Kidney (tissue), 14 donors: Measurements from ENCODE around the gene CRLF1. TPM values are rescaled to one million over a fixed set of nuclear protein-coding genes. Genes with fewer than 3 reads are reported as not detected.

Experiments used
- DNase-seq, 5 donors: peaks; one replicate each; pipeline ENCODE4 v3.0.0-alpha.2; 2013 to 2020
- FAIRE-seq: peaks from 2 replicates; lab custom pipeline; 2012; peaks lifted over from hg19 to GRCh38; lab: Jason Lieb, UNC
- H3K27ac ChIP-seq, 2 donors: one replicate each; pipeline ENCODE4 v1.7.0; 2013; ENCODE audit warnings: low read depth in 2 of 2, low read length in 2 of 2, inconsistent platforms in 1 of 2
- H3K27me3 ChIP-seq: one replicate; pipeline ENCODE4 v1.7.1; 2013; ENCODE audit warnings: low read length, inconsistent platforms; ENCODE audit not compliant: control insufficient read depth, insufficient read depth
- H3K36me3 ChIP-seq, 3 donors: one replicate each; pipeline versions ENCODE4 v1.7.0 to v1.7.1; 2013; ENCODE audit warnings: low read length in 3 of 3, control low read depth in 1 of 3, inconsistent platforms in 1 of 3; ENCODE audit not compliant: insufficient read depth in 3 of 3, control insufficient read depth in 2 of 3
- H3K4me1 ChIP-seq, 3 donors: one replicate each; pipeline versions ENCODE4 v1.7.0 to v1.7.1; 2013; ENCODE audit warnings: low read length in 3 of 3, inconsistent platforms in 1 of 3, low read depth in 1 of 3; ENCODE audit not compliant: control insufficient read depth in 2 of 3, insufficient read depth in 2 of 3
- H3K4me3 ChIP-seq, 3 donors: one replicate each; pipeline versions ENCODE4 v1.7.0 to v1.8.1; 2013; ENCODE audit warnings: low read length in 3 of 3, control low read depth in 1 of 3, inconsistent platforms in 1 of 3
- H3K9ac ChIP-seq, 3 donors: one replicate each; pipeline versions ENCODE4 v1.7.0 to v1.7.1; 2013; ENCODE audit warnings: low read length in 3 of 3, control low read depth in 1 of 3, inconsistent platforms in 1 of 3
- H3K9me3 ChIP-seq, 3 donors: one replicate each; pipeline versions ENCODE4 v1.7.0 to v1.7.1; 2013; ENCODE audit warnings: low read length in 3 of 3, control low read depth in 1 of 3, inconsistent platforms in 1 of 3; ENCODE audit not compliant: control insufficient read depth in 2 of 3, insufficient read depth in 1 of 3
- CTCF ChIP-seq: IDR thresholded peaks from 3 replicates; pipeline ENCODE4 v1.5.1; 2012; ENCODE audit warnings: mild to moderate bottlenecking, moderate library complexity, borderline replicate concordance; ENCODE audit not compliant: insufficient read depth; ENCODE audit errors: extremely low read depth
- intact Hi-C: fragments of 100-400 bp; cut with DNase I; formaldehyde crosslinking; loops from one replicate; pipeline ENCODE4 v1.11.1; 2022
- polyA plus RNA-seq: library from polyadenylated mRNA; stranded (reverse); fragments of 350-450 nt; fragmentation: Illumina TruSeq; extraction: RNeasy Lipid Tissue Mini Kit (QIAGEN cat#74804); gene quantifications from one replicate; pipeline ENCODE4 v1.2.3, GENCODE V29; 2014; ENCODE audit warnings: low read depth, low replicate concordance; ENCODE audit not compliant: insufficient read depth
- total RNA-seq: library from RNA; stranded (reverse); fragmentation: NEBNext Ultra II Directional; extraction: Animal tissue kit (Norgen Biotek cat#: 25700); gene quantifications from one replicate; pipeline ENCODE4 v1.2.1, GENCODE V29; 2021
- donor health status: control.
- donor health status: control.
- donor health status: control.
- donor health status: control.
- donor health status: control.
- donor health status: DM: yes; HTN: yes; CAD: no.
- donor health status: Normal renal cell carcinoma (clear cell type).

CRLF1 gene
- total and polyA plus RNA-seq, 2 donors from 2014 or later, result 6.6 to 28.9 TPM

DNA sequence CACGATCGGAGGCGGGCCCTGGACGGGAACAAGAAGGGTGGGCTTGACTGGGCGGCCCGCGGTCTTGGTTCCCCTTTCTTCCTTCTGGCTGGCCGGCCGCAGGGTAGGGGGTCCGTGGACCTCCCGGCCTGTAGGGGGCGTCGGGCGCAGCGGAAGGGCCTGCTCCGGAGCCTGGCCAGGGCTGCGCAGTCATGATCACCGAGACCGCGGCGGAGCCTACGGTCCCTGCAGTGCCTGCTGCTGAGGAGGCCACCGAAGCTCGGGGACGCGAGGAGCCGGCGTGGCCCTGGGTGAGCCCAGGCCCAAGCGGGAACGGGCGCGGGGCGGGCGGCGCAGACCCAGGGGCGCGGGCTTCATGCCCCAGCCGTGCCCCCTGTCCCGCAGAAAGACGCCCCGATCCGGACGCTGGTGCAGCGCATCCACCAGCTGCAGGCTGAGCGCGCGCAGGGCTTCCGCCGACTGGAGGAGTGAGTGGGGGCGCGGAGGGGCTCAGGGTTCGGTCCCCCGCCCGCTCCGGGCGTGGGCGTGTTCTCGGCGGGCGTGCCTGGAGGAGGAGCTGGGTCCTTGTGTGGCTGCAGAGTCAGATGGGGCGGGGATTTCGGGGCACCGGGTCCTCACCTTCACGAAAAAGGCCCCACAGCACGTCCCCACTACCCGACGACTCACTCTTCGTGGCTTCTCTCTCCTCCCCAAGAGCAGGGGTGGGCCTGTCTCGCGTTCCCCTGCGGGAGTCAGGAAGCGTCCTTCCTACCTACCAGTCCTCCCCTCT, 17.8 kb downstream of the CRLF1 start, which contains the start of gene REX1BD:
TSS of gene REX1BD (plus strand) at position 188 of the 769 bp plus-strand sequence. CDS start at position 192, 4 bp downstream.
- H3K9ac ChIP-seq, result peak within 1 kb of the TSS in 2 of 3 donors; percentile 4 to 78
- no peak for FAIRE-seq
- intact Hi-C loops, result no loop called here
- H3K4me3 ChIP-seq, result peak within 1 kb of the TSS; percentile 66 to 73 (median 71)
- H3K36me3 ChIP-seq, result peaks cover 0 to 3% (median 2%) of the 10 kb centered on the region in 3 donors
- H3K27ac ChIP-seq, result peak within 1 kb of the TSS; percentile 68 to 87
- DNase-seq, result peak; percentile 89 to 95 (median 91)
- peak; percentile 74 for TF ChIP-seq CTCF
- no peaks in the 10 kb centered on the region for H3K27me3 ChIP-seq
- peaks cover 0 to 16% (median 0%) of the 10 kb centered on the region in 3 donors for H3K4me1 ChIP-seq
- no peaks in the 10 kb centered on the region for H3K9me3 ChIP-seq

DNA sequence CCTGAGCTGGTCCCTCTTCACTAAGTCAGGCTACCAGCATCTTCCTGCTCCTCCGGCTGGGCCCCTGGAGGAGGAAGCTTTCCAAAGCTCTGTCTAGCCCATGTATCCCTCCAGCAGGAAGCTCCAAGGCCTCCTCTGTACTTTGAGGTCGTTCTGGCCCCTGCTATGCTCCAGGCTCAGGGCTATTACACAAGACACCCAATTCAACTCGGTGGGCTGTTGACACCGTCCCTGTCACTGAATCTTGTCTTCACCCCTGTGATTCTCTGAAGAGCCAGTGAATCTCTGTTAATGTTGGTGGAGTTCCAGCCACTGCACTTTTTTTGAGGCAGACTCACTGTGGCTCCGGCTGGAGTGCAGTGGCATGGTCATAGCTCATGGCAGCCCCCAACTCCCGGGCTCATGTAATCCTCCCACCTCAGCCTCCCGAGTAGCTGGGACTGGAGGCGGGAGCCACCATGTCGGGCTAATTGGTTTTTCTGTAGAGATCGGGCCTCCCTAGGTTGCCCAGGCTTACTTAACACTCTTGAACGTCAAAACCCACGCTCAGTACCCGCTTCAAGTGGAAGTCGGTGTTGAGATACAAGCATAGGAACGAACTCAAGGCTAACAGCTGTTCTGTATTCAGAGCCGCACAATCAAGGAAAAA, 18.5 kb downstream of the CRLF1 start:
- H3K27me3 ChIP-seq, result no peaks in the 10 kb centered on the region
- no peaks in the 10 kb centered on the region for H3K9me3 ChIP-seq
- no peak for TF ChIP-seq CTCF
- intact Hi-C loops, result no loop called here
- FAIRE-seq, result no peak
- peak overlapping the region; percentile 68 to 87 for H3K27ac ChIP-seq
- H3K4me1 ChIP-seq, result peaks cover 0 to 14% (median 0%) of the 10 kb centered on the region in 3 donors
- peaks cover 0 to 3% (median 2%) of the 10 kb centered on the region in 3 donors for H3K36me3 ChIP-seq
- DNase-seq, result no peak
- peak overlapping the region; percentile 54 to 73 (median 71) for H3K4me3 ChIP-seq
- peak overlapping the region in 2 of 3 donors; percentile 4 to 78 for H3K9ac ChIP-seq

- no peaks in the 10 kb centered on the region for H3K9me3 ChIP-seq
- H3K27me3 ChIP-seq, result no peaks in the 10 kb centered on the region
- no peak for FAIRE-seq
- DNase-seq, result no peak
- H3K9ac ChIP-seq, result no peak overlapping the region
- TF ChIP-seq CTCF, result no peak
- H3K4me3 ChIP-seq, result no peak overlapping the region
- H3K36me3 ChIP-seq, result peaks cover 0 to 3% (median 2%) of the 10 kb centered on the region in 3 donors
- intact Hi-C loops, result no loop called here
- H3K4me1 ChIP-seq, result peaks cover 0 to 14% (median 0%) of the 10 kb centered on the region in 3 donors
- H3K27ac ChIP-seq, result no peak overlapping the region
Measured at GRCh38 chr19:18587561-18587960, 19.0 kb downstream of the CRLF1 start.
